Stomach (tissue), 4 donors: ENCODE data around the gene MLIP.

Experiments
- CTCF ChIP-seq, 7 experiments: fragments of 450-650 bp in 4 of 7; fragments of 200-600 bp in 3 of 7; sonication (generic) in 3 of 7; IDR thresholded peaks; one replicate each; pipeline ENCODE4 v1.5.1; 2016 to 2019; ENCODE audit warnings: antibody characterized with exemption in 7 of 7, control low read depth in 2 of 7, mild to moderate bottlenecking in 1 of 7
- EP300 ChIP-seq: sonication (generic); formaldehyde crosslinking; IDR thresholded peaks from one replicate; pipeline ENCODE4 v1.6.1; 2017; ENCODE audit warnings: antibody characterized with exemption
- POLR2A ChIP-seq, 4 donors: fragments of 450-650 bp; IDR thresholded peaks; one replicate each; pipeline ENCODE4 v1.6.1; 2016; ENCODE audit warnings: antibody characterized with exemption in 4 of 4, control low read depth in 2 of 4, mild to moderate bottlenecking in 1 of 4, moderate library complexity in 1 of 4
- POLR2AphosphoS5 ChIP-seq, 3 donors: sonication (generic); formaldehyde crosslinking; IDR thresholded peaks; one replicate each; pipeline ENCODE4 v1.6.1; 2016; ENCODE audit warnings: antibody characterized with exemption in 3 of 3

GRCh38 chr6:54142889-54143519 is 31.8 kb downstream of the MLIP start:
- TF ChIP-seq CTCF (IDR thresholded peaks at IDR 0.05) (no peak), POLR2A (IDR thresholded peaks at IDR 0.05) (no peak), POLR2AphosphoS5 (IDR thresholded peaks at IDR 0.05) (no peak), EP300 (no peak)
